ENCODE results near the gene MSMP.

- TF ChIP-seq CTCF (IDR thresholded peaks at IDR 0.05; ENCODE audit: insufficient read depth, low read depth, low read length) (no peak), EZH2 (IDR thresholded peaks at IDR 0.05; ENCODE audit: insufficient read depth, low read length) (no peak)
Measured at GRCh38 chr9:35749515-35750255, 4.4 kb downstream of the MSMP start.

All from astrocyte (in vitro differentiated cells and primary cell).